ENCODE data around the gene PTPRN2. TPM values are rescaled to one million over a fixed set of nuclear protein-coding genes. Genes with fewer than 3 reads are reported as not detected.
"Not testable (repeated sequence)": the region's sequence is repeated elsewhere in the genome, so short reads cannot be mapped to it uniquely, and the experiment has no call there.

PTPRN2 gene
- total RNA-seq, 1 experiment from 2014 or later: 2.1 TPM

DNA sequence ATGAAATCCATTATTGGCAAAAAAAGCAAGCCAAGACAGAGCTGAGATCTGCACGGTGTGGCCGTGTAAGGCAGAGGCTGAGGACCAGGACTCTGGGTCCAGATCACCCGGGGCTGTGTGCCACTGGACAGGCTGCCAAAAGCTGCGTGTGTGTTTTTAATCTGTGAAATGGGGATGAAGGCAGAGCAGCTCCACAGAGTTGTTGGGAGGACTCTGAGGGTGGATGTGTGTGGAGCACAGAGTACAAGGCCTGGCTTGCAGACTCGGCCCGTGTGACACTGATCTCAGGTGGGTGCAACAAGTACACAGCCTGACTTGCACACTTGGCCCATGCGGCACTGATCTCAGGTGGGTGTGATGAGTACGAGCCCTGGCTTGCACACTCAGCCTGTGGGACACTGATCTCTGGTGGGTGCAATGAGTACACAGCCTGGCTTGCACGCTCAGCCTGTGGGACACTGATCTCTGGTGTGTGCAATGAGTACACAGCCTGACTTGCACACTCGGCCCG lies 921.0 kb downstream of the PTPRN2 start:
- no peaks in the 10 kb centered on the region for H3K9me3 ChIP-seq (ENCODE audit: control insufficient read depth in 1 of 2, insufficient read depth in 1 of 2, low read depth in 1 of 2, low read length in 2 of 2)
- no peak overlapping the region for H3K9ac ChIP-seq (ENCODE audit: low read length)
- H3K36me3 ChIP-seq (ENCODE audit: control insufficient read depth in 1 of 2, insufficient read depth in 2 of 2, low read length in 2 of 2): no peaks in the 10 kb centered on the region
- peaks cover 21 to 46% of the 10 kb centered on the region in 2 experiments for H3K4me1 ChIP-seq (ENCODE audit: control insufficient read depth in 1 of 2, insufficient read depth in 2 of 2, low read length in 2 of 2)
- ATAC-seq: no peak
- no peaks in the 10 kb centered on the region for H3K27me3 ChIP-seq (ENCODE audit: insufficient read depth, low read length)
- TF ChIP-seq, protein P1, sequence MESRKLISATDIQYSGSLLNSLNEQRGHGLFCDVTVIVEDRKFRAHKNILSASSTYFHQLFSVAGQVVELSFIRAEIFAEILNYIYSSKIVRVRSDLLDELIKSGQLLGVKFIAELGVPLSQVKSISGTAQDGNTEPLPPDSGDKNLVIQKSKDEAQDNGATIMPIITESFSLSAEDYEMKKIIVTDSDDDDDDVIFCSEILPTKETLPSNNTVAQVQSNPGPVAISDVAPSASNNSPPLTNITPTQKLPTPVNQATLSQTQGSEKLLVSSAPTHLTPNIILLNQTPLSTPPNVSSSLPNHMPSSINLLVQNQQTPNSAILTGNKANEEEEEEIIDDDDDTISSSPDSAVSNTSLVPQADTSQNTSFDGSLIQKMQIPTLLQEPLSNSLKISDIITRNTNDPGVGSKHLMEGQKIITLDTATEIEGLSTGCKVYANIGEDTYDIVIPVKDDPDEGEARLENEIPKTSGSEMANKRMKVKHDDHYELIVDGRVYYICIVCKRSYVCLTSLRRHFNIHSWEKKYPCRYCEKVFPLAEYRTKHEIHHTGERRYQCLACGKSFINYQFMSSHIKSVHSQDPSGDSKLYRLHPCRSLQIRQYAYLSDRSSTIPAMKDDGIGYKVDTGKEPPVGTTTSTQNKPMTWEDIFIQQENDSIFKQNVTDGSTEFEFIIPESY (IDR thresholded peaks at IDR 0.05; ENCODE audit: extremely low read depth, insufficient replicate concordance, low read length): no peak
- TF ChIP-seq RAD21 (IDR thresholded peaks at IDR 0.05; ENCODE audit: low read depth) (no peak), CEBPB (IDR thresholded peaks at IDR 0.05; ENCODE audit: low read depth) (no peak), EZH2 (IDR thresholded peaks at IDR 0.05) (no peak), POLR2AphosphoS5 (IDR thresholded peaks at IDR 0.05; ENCODE audit: low read depth, low read length) (no peak), SP1 (IDR thresholded peaks at IDR 0.05; ENCODE audit: low read depth) (no peak), EGR1 (IDR thresholded peaks at IDR 0.05; ENCODE audit: low read depth) (no peak)
- TF ChIP-seq, protein P2, sequence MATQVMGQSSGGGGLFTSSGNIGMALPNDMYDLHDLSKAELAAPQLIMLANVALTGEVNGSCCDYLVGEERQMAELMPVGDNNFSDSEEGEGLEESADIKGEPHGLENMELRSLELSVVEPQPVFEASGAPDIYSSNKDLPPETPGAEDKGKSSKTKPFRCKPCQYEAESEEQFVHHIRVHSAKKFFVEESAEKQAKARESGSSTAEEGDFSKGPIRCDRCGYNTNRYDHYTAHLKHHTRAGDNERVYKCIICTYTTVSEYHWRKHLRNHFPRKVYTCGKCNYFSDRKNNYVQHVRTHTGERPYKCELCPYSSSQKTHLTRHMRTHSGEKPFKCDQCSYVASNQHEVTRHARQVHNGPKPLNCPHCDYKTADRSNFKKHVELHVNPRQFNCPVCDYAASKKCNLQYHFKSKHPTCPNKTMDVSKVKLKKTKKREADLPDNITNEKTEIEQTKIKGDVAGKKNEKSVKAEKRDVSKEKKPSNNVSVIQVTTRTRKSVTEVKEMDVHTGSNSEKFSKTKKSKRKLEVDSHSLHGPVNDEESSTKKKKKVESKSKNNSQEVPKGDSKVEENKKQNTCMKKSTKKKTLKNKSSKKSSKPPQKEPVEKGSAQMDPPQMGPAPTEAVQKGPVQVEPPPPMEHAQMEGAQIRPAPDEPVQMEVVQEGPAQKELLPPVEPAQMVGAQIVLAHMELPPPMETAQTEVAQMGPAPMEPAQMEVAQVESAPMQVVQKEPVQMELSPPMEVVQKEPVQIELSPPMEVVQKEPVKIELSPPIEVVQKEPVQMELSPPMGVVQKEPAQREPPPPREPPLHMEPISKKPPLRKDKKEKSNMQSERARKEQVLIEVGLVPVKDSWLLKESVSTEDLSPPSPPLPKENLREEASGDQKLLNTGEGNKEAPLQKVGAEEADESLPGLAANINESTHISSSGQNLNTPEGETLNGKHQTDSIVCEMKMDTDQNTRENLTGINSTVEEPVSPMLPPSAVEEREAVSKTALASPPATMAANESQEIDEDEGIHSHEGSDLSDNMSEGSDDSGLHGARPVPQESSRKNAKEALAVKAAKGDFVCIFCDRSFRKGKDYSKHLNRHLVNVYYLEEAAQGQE (IDR thresholded peaks at IDR 0.05; ENCODE audit: low read depth): no peak
- peaks cover 7% of the 10 kb centered on the region; the same call in 1 of the 2 replicates for H3K79me2 ChIP-seq (ENCODE audit: insufficient read depth, low read length)
- no peak overlapping the region for H3K4me3 ChIP-seq (replicated peaks in 1 of 2; ENCODE audit: low read depth in 1 of 2, low read length in 2 of 2)
- no peaks in the 10 kb centered on the region for H4K20me1 ChIP-seq (ENCODE audit: insufficient read depth)
- ChIA-PET POLR2A (no interaction called here), CTCF (no interaction called here), RAD21 (ENCODE audit: low non-redundant PET in 1 of 2, low total read pairs in 2 of 2, uncharacterized antibody in 2 of 2, unreplicated experiment in 2 of 2) (no interaction called here)
- H3K9me2 ChIP-seq (ENCODE audit: insufficient read depth): no peaks in the 10 kb centered on the region
- intact Hi-C loops (cut with micrococcal nuclease): no loop called here
- H2AFZ ChIP-seq (ENCODE audit: low read depth, low read length, poor library complexity, severe bottlenecking): no peak overlapping the region
- DNase-seq (ENCODE audit: low read depth, low spot score): no peak
- no peak overlapping the region for H3K4me2 ChIP-seq (ENCODE audit: low read length)
- BruUV-seq (replicated peaks): no TSS peak
- H3K27ac ChIP-seq (ENCODE audit: low read depth, low read length): no peak overlapping the region

DNA sequence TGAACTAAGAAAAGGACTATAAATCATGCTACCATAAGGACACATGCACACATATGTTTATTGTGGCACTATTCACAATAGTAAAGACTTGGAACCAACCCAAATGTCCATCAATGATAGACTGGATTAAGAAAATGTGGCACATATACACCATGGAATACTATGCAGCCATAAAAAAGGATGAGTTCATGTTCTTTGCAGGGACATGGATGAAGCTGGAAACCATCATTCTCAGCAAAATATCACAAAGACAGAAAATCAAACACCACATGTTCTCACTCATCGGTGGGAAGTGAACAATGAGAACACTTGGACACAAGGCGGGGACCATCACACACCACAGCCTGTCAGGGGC lies 922.0 kb downstream of the PTPRN2 start:
- CTCF ChIA-PET; H3K27me3 ChIP-seq (ENCODE audit: insufficient read depth, low read length); H3K9me2 ChIP-seq (ENCODE audit: insufficient read depth); ATAC-seq; H3K9ac ChIP-seq (ENCODE audit: low read length); H3K36me3 ChIP-seq (ENCODE audit: control insufficient read depth in 1 of 2, insufficient read depth in 2 of 2, low read length in 2 of 2); POLR2A ChIA-PET; H3K79me2 ChIP-seq (ENCODE audit: insufficient read depth, low read length); H3K27ac ChIP-seq (ENCODE audit: low read depth, low read length); BruUV-seq (replicated peaks); H3K9me3 ChIP-seq (ENCODE audit: control insufficient read depth in 1 of 2, insufficient read depth in 1 of 2, low read depth in 1 of 2, low read length in 2 of 2); RAD21 ChIA-PET (ENCODE audit: low non-redundant PET in 1 of 2, low total read pairs in 2 of 2, uncharacterized antibody in 2 of 2, unreplicated experiment in 2 of 2); H2AFZ ChIP-seq (ENCODE audit: low read depth, low read length, poor library complexity, severe bottlenecking); DNase-seq (ENCODE audit: low read depth, low spot score); H4K20me1 ChIP-seq (ENCODE audit: insufficient read depth): not testable (repeated sequence)
- H3K4me1 ChIP-seq (ENCODE audit: control insufficient read depth in 1 of 2, insufficient read depth in 2 of 2, low read length in 2 of 2): peaks cover 11 to 36% of the 10 kb centered on the region in 2 experiments
- peak overlapping the region in 1 of 2 experiments; percentile 22; a peak in 2 of 4 replicates for H3K4me3 ChIP-seq (replicated peaks in 1 of 2; ENCODE audit: low read depth in 1 of 2, low read length in 2 of 2)
- intact Hi-C loops (cut with micrococcal nuclease): loop anchor here (2.0 kb wide), 1 partner anchor 101 kb away; no protein-coding TSS in a partner anchor
- peak overlapping the region; percentile 68 for H3K4me2 ChIP-seq (ENCODE audit: low read length)
